ENCODE measurements around the gene METTL4.

The METTL4 gene

DNA sequence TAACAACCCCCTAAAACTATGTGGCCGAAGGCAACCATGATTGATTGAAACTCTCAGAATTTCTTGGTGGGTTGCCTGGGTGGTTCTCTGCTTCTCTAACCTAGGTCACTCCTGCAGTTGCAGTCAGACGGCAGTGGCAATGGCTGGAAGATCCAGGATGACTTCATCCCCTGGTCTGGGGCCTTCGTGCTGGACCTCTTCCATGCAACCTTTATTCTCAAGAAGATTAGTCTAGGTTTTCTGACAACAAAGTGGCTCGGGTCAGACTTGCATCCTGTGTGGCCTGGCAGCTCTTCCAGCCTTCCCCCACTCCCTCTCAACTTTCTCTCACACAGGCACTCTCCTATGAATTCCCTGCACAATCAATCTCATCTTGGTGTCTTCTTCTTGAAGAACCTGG, 76.4 kb downstream of the METTL4 start:
- H3K27ac ChIP-seq, result no peak overlapping the region

More for the DNA sequence above, 76.4 kb downstream of the METTL4 start:
- TF ChIP-seq, protein P1, sequence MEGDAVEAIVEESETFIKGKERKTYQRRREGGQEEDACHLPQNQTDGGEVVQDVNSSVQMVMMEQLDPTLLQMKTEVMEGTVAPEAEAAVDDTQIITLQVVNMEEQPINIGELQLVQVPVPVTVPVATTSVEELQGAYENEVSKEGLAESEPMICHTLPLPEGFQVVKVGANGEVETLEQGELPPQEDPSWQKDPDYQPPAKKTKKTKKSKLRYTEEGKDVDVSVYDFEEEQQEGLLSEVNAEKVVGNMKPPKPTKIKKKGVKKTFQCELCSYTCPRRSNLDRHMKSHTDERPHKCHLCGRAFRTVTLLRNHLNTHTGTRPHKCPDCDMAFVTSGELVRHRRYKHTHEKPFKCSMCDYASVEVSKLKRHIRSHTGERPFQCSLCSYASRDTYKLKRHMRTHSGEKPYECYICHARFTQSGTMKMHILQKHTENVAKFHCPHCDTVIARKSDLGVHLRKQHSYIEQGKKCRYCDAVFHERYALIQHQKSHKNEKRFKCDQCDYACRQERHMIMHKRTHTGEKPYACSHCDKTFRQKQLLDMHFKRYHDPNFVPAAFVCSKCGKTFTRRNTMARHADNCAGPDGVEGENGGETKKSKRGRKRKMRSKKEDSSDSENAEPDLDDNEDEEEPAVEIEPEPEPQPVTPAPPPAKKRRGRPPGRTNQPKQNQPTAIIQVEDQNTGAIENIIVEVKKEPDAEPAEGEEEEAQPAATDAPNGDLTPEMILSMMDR (conservative IDR thresholded peaks at IDR 0.05), result no peak

All from VCaP (cell line).